Measurements from ENCODE around the gene SUGCT. TPM values are rescaled to one million over a fixed set of nuclear protein-coding genes. Genes with fewer than 3 reads are reported as not detected.

Gene SUGCT
- total and polyA plus RNA-seq, 7 donors, result 2.4 to 7.3 (median 3.2) TPM

- no peaks in the 10 kb centered on the region for H3K9me3 ChIP-seq
- H3K27ac ChIP-seq, result no peak overlapping the region
- ATAC-seq (no peak), DNase-seq (no peak)
- H3K4me1 ChIP-seq, result peaks cover 4% of the 10 kb centered on the region
- H3K36me3 ChIP-seq (ENCODE audit: insufficient read depth in 1 of 2, low read depth in 1 of 2), result no peaks in the 10 kb centered on the region
- WGBS, 3 donors, result 71 to 78% (median 73%) methylated on average over 7 of the region's 7 CpGs
- TF ChIP-seq, protein P1, sequence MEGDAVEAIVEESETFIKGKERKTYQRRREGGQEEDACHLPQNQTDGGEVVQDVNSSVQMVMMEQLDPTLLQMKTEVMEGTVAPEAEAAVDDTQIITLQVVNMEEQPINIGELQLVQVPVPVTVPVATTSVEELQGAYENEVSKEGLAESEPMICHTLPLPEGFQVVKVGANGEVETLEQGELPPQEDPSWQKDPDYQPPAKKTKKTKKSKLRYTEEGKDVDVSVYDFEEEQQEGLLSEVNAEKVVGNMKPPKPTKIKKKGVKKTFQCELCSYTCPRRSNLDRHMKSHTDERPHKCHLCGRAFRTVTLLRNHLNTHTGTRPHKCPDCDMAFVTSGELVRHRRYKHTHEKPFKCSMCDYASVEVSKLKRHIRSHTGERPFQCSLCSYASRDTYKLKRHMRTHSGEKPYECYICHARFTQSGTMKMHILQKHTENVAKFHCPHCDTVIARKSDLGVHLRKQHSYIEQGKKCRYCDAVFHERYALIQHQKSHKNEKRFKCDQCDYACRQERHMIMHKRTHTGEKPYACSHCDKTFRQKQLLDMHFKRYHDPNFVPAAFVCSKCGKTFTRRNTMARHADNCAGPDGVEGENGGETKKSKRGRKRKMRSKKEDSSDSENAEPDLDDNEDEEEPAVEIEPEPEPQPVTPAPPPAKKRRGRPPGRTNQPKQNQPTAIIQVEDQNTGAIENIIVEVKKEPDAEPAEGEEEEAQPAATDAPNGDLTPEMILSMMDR (IDR thresholded peaks at IDR 0.05), result no peak
- intact Hi-C loops (cut with DNase I), result no loop called here
- no peak overlapping the region for H3K4me3 ChIP-seq
- H3K27me3 ChIP-seq (ENCODE audit: insufficient read depth in 3 of 3, low read length in 2 of 3), result no peaks in the 10 kb centered on the region
Measured at GRCh38 chr7:40520986-40521738, 386.4 kb downstream of the SUGCT start.

- 21 to 45% (median 36%) methylated on average over 3 of the region's 3 CpGs for WGBS, 3 donors
- intact Hi-C loops (cut with DNase I), result no loop called here
- no peak for DNase-seq
- H3K4me1 ChIP-seq, result peaks cover 4% of the 10 kb centered on the region
- no peaks in the 10 kb centered on the region for H3K36me3 ChIP-seq (ENCODE audit: insufficient read depth in 1 of 2, low read depth in 1 of 2)
- ATAC-seq, result peak; percentile 63 to 83 (median 70)
- no peak overlapping the region for H3K27ac ChIP-seq
- no peak overlapping the region for H3K4me3 ChIP-seq
- TF ChIP-seq, protein P1 (IDR thresholded peaks at IDR 0.05), result no peak
- H3K9me3 ChIP-seq, result no peaks in the 10 kb centered on the region
- no peaks in the 10 kb centered on the region for H3K27me3 ChIP-seq (ENCODE audit: insufficient read depth in 3 of 3, low read length in 2 of 3)
Measured at GRCh38 chr7:40525764-40526163, 391.0 kb downstream of the SUGCT start.

- DNase-seq, result no peak
- 91 to 97% (median 94%) methylated on average over 1 of the region's 1 CpG for WGBS, 3 donors
- H3K27ac ChIP-seq, result no peak overlapping the region
- no peaks in the 10 kb centered on the region for H3K9me3 ChIP-seq
- H3K4me1 ChIP-seq, result peaks cover 4% of the 10 kb centered on the region
- H3K27me3 ChIP-seq (ENCODE audit: insufficient read depth in 3 of 3, low read length in 2 of 3), result no peaks in the 10 kb centered on the region
- ATAC-seq, result no peak
- H3K4me3 ChIP-seq, result no peak overlapping the region
- TF ChIP-seq, protein P1 (IDR thresholded peaks at IDR 0.05), result no peak
- H3K36me3 ChIP-seq (ENCODE audit: insufficient read depth in 1 of 2, low read depth in 1 of 2), result no peaks in the 10 kb centered on the region
- intact Hi-C loops (cut with DNase I), result no loop called here
Measured at GRCh38 chr7:40526951-40527715, 392.3 kb downstream of the SUGCT start.

- DNase-seq, result no peak
- no peaks in the 10 kb centered on the region for H3K9me3 ChIP-seq
- no peaks in the 10 kb centered on the region for H3K27me3 ChIP-seq (ENCODE audit: insufficient read depth in 3 of 3, low read length in 2 of 3)
- H3K4me3 ChIP-seq, result no peak overlapping the region
- peaks cover 4% of the 10 kb centered on the region for H3K4me1 ChIP-seq
- H3K27ac ChIP-seq, result no peak overlapping the region
- H3K36me3 ChIP-seq (ENCODE audit: insufficient read depth in 1 of 2, low read depth in 1 of 2), result no peaks in the 10 kb centered on the region
- TF ChIP-seq, protein P1 (IDR thresholded peaks at IDR 0.05), result no peak
- intact Hi-C loops (cut with DNase I), result no loop called here
- ATAC-seq, result no peak
Measured at GRCh38 chr7:40527723-40528122, 392.9 kb downstream of the SUGCT start.
